Left lung (tissue), 10 donors: ENCODE measurements around the gene PLBD2. TPM values are rescaled to one million over a fixed set of nuclear protein-coding genes. Genes with fewer than 3 reads are reported as not detected.
A peak's percentile ranks its signal among the peaks of the same experiment; 100 is the strongest.

Experiments used
- ATAC-seq: fragments of 200-7000 bp; cut with Tn5 transposase; one replicate; pipeline ENCODE4 v1.9.1; 2020; ENCODE audit warnings: moderate library complexity
- DNase-seq, 4 donors: peaks; one replicate each; pipeline ENCODE4 v3.0.0-alpha.2; 2013 to 2020
- H3K27ac ChIP-seq, 2 donors: fragments of 200-600 bp; sonication (generic) in 1 of 2; one replicate each; pipeline versions ENCODE4 v1.5.0 to v1.8.0; 2020 to 2021
- H3K27me3 ChIP-seq, 2 donors: fragments of 200-600 bp; sonication (generic) in 1 of 2; one replicate each; pipeline versions ENCODE4 v1.5.0 to v1.8.0; 2020 to 2021
- H3K36me3 ChIP-seq, 2 donors: fragments of 200-600 bp; sonication (generic) in 1 of 2; one replicate each; pipeline versions ENCODE4 v1.5.0 to v1.8.0; 2020 to 2021
- H3K4me1 ChIP-seq, 2 donors: fragments of 200-600 bp; one replicate each; pipeline ENCODE4 v1.8.0; 2021
- H3K4me3 ChIP-seq, 2 donors: fragments of 200-600 bp; sonication (generic) in 1 of 2; one replicate each; pipeline versions ENCODE4 v1.5.0 to v1.8.0; 2020 to 2021; ENCODE audit warnings: mild to moderate bottlenecking in 1 of 2
- H3K9me3 ChIP-seq, 2 donors: fragments of 200-600 bp; sonication (generic) in 1 of 2; one replicate each; pipeline versions ENCODE4 v1.5.0 to v1.8.0; 2020 to 2021
- intact Hi-C, 2 donors: fragments of 100-400 bp; cut with DNase I; formaldehyde crosslinking; loops; one replicate each; pipeline versions ENCODE4 v1.11.2 to v1.14.2; 2022
- polyA plus RNA-seq, 6 donors: library from polyadenylated mRNA; unstranded; fragments of 120-200 nt; gene quantifications; one replicate each; pipeline ENCODE4 v1.2.1, GENCODE V29; 2013; ENCODE audit not compliant: insufficient read length in 6 of 6
- total RNA-seq, 2 donors: library from RNA; stranded (reverse); fragmentation: NEBNext Ultra II Directional; extraction: Animal tissue kit (Norgen Biotek cat#: 25700); gene quantifications; one replicate each; pipeline ENCODE4 v1.2.1, GENCODE V29; 2021
- TF ChIP-seq, protein P1 (sequence below), 2 donors: fragments of 200-600 bp; sonication (generic) in 1 of 2; IDR thresholded peaks; one replicate each; pipeline versions ENCODE4 v1.5.0 to v1.8.0; 2021; ENCODE audit warnings: antibody characterized with exemption in 2 of 2
- donor health status: DM: no; HTN: yes; CAD: no.
- donor health status: DM: no; HTN: no; CAD: no.

Gene PLBD2
- total and polyA plus RNA-seq, 8 donors, result 17.7 to 75.0 (median 20.7) TPM

DNA sequence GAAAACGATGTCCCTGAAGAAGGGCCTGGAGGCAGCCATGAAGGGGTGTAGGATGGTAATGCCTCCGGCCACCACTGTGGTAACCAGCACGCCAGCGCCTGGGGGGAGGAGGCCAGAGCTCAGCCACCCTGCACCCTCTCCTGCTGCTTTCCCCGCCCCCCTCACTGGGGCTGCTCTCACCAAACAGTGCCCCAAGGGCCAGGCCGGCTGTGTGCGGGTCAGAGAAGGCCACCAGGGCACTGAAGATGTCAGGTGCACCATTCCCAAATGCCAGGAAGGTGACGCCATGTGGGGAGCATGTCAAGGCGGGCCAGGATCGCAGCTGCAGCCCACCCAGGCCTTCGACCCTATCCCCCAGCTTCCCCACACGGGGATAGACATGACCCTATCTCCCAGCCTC is 38.0 kb upstream of the PLBD2 start:
- TF ChIP-seq, protein P1, sequence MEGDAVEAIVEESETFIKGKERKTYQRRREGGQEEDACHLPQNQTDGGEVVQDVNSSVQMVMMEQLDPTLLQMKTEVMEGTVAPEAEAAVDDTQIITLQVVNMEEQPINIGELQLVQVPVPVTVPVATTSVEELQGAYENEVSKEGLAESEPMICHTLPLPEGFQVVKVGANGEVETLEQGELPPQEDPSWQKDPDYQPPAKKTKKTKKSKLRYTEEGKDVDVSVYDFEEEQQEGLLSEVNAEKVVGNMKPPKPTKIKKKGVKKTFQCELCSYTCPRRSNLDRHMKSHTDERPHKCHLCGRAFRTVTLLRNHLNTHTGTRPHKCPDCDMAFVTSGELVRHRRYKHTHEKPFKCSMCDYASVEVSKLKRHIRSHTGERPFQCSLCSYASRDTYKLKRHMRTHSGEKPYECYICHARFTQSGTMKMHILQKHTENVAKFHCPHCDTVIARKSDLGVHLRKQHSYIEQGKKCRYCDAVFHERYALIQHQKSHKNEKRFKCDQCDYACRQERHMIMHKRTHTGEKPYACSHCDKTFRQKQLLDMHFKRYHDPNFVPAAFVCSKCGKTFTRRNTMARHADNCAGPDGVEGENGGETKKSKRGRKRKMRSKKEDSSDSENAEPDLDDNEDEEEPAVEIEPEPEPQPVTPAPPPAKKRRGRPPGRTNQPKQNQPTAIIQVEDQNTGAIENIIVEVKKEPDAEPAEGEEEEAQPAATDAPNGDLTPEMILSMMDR (IDR thresholded peaks at IDR 0.05), result no peak
- intact Hi-C loops, result no loop called here
- ATAC-seq, result no peak
- H3K36me3 ChIP-seq, result peaks cover 0 to 74% of the 10 kb centered on the region in 2 donors
- no peak overlapping the region for H3K4me3 ChIP-seq
- no peaks in the 10 kb centered on the region for H3K27me3 ChIP-seq
- DNase-seq, result no peak
- H3K9me3 ChIP-seq, result no peaks in the 10 kb centered on the region
- no peak overlapping the region for H3K27ac ChIP-seq
- H3K4me1 ChIP-seq, result no peaks in the 10 kb centered on the region

DNA sequence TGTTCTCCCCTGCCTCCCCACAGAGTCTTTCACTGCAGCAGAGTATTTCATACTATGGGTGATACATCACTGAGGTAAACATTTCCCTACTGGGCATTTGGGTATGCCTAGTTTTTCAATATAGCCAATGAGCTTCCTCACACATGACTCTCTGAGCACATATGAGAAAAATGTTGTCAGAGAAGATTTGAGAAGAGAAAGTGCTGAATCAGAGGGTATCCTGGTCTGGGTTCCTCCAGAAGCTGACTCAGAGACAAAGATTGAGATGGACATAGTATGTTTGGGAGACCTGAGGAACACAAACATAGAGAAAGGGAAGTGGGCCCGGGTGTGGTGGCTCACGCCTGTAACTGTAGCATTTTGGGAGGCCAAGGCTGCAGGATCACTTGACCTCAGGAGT is 36.0 kb upstream of the PLBD2 start:
- TF ChIP-seq, protein P1 (IDR thresholded peaks at IDR 0.05), result no peak
- Histone ChIP-seq H3K4me3 (no peak overlapping the region), H3K27ac (peak overlapping the region in 1 of 2 donors; percentile 39), H3K4me1 (peaks cover 0 to 7% of the 10 kb centered on the region in 2 donors), H3K9me3 (no peaks in the 10 kb centered on the region), H3K27me3 (no peaks in the 10 kb centered on the region), H3K36me3 (peaks cover 0 to 63% of the 10 kb centered on the region in 2 donors)
- intact Hi-C loops, result no loop called here
- ATAC-seq (peak; percentile 56), DNase-seq (no peak)

GRCh38 chr12:113325916-113326315 is 32.5 kb upstream of the PLBD2 start:
- TF ChIP-seq, protein P1 (IDR thresholded peaks at IDR 0.05), result no peak
- H3K9me3 ChIP-seq, result no peaks in the 10 kb centered on the region
- no peak overlapping the region for H3K4me3 ChIP-seq
- intact Hi-C loops, result no loop called here
- peaks cover 0 to 57% of the 10 kb centered on the region in 2 donors for H3K36me3 ChIP-seq
- ATAC-seq, result peak; percentile 51
- peak overlapping the region in 1 of 2 donors; percentile 2 for H3K27ac ChIP-seq
- peak in 3 of 4 donors; percentile 35 to 52 (median 39) for DNase-seq
- no peaks in the 10 kb centered on the region for H3K27me3 ChIP-seq
- peaks cover 5 to 20% of the 10 kb centered on the region in 2 donors for H3K4me1 ChIP-seq

DNA sequence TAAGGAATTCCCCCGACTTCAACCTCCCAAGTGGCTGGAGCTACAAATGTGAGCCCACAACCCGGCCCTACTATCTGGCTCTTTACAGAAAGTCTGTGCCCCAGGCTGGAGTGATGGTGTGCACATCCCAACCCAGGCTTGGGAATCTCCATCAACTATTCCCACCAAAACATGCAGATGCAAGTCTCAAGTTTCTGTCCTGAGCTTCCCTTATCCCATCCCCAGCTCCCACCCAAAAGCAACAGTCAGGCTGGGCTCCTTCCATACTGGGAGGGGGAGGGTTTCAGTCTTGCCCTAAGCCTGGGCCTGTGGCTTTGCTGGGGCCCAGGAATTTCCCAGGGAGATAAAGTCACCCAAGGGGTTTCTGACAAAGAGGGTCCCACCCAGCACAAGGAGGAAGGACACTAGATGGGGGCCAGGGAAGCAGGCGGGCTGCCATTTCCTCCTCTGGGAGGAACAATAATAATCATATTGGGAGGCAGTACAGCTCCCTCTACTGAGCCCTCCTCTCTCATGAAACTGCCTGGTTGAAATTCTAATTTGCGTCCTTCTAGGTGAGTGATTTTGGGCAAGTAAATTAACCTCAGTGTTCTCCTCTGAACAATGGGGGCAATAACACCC is 31.5 kb upstream of the PLBD2 start:
- Histone ChIP-seq H3K27me3 (no peaks in the 10 kb centered on the region), H3K36me3 (peaks cover 0 to 57% of the 10 kb centered on the region in 2 donors), H3K27ac (peak overlapping the region in 1 of 2 donors; percentile 2), H3K4me1 (peaks cover 5 to 22% of the 10 kb centered on the region in 2 donors), H3K9me3 (no peaks in the 10 kb centered on the region), H3K4me3 (no peak overlapping the region)
- TF ChIP-seq, protein P1 (IDR thresholded peaks at IDR 0.05), result no peak
- intact Hi-C loops, result no loop called here
- DNase-seq, result peak in 1 of 4 donors; percentile 8
- no peak for ATAC-seq

- Histone ChIP-seq H3K9me3 (no peaks in the 10 kb centered on the region), H3K4me3 (no peak overlapping the region), H3K27me3 (no peaks in the 10 kb centered on the region), H3K36me3 (peaks cover 0 to 58% of the 10 kb centered on the region in 2 donors), H3K27ac (no peak overlapping the region), H3K4me1 (peaks cover 9 to 37% of the 10 kb centered on the region in 2 donors)
- peak in 1 of 4 donors; percentile 1 for DNase-seq
- intact Hi-C loops, result no loop called here
- no peak for ATAC-seq
- TF ChIP-seq, protein P1 (IDR thresholded peaks at IDR 0.05), result no peak
Measured at GRCh38 chr12:113328368-113328889, 30.0 kb upstream of the PLBD2 start.
